WTC11 (cell line): ENCODE measurements around the gene TLCD3B. TPM values are rescaled to one million over a fixed set of nuclear protein-coding genes. Genes with fewer than 3 reads are reported as not detected.

Experiments
- ATAC-seq: fragments of 200-7000 bp; cut with Tn5 transposase; 2 replicates; pipeline ENCODE4 v1.10.0; 2021; ENCODE audit warnings: mild to moderate bottlenecking, moderate library complexity
- CTCF ChIA-PET: fragments of 300-600 bp; sonication (Branson Sonifier 250); formaldehyde crosslinking; loops from one replicate; lab custom pipeline; 2021; ENCODE audit warnings: antibody characterized with exemption; lab: Charles Lee
- POLR2A ChIA-PET: fragments of 350-600 bp; sonication (Branson Sonifier 250); formaldehyde crosslinking; loops from one replicate; lab custom pipeline; 2021; ENCODE audit warnings: antibody characterized with exemption; lab: Charles Lee
- DNase-seq: peaks from one replicate; pipeline ENCODE4 v3.0.0; 2021; ENCODE audit warnings: low spot score
- H3K27ac Mint-ChIP-seq: 2 replicates; pipeline ENCODE4 v1.8.0; 2021; ENCODE audit warnings: mixed read lengths
- H3K27me3 Mint-ChIP-seq: 2 replicates; pipeline ENCODE4 v1.8.0; 2021; ENCODE audit warnings: low read depth, mild to moderate bottlenecking, moderate library complexity, mixed read lengths
- H3K36me3 Mint-ChIP-seq: 2 replicates; pipeline ENCODE4 v1.8.0; 2021; ENCODE audit warnings: mixed read lengths
- H3K4me1 Mint-ChIP-seq: 2 replicates; pipeline ENCODE4 v1.8.0; 2022; ENCODE audit warnings: mixed read lengths
- H3K4me3 Mint-ChIP-seq: 2 replicates; pipeline ENCODE4 v1.8.0; 2021; ENCODE audit warnings: mild to moderate bottlenecking, moderate library complexity, mixed read lengths
- H3K9me3 Mint-ChIP-seq: 2 replicates; pipeline ENCODE4 v1.8.0; 2021; ENCODE audit warnings: mixed read lengths
- CBFB ChIP-seq: sonication (generic); formaldehyde crosslinking; IDR thresholded peaks from 2 replicates; pipeline ENCODE4 v1.8.1; 2022; ENCODE audit warnings: mild to moderate bottlenecking, low read depth, missing genetic modification reagents
- FOXP1 ChIP-seq: sonication (generic); formaldehyde crosslinking; IDR thresholded peaks from 2 replicates; pipeline ENCODE4 v1.8.0; 2022; ENCODE audit warnings: missing genetic modification reagents, mild to moderate bottlenecking, moderate library complexity, borderline replicate concordance
- JUN ChIP-seq: sonication (generic); formaldehyde crosslinking; IDR thresholded peaks from 2 replicates; pipeline ENCODE4 v1.8.0; 2023; ENCODE audit warnings: mild to moderate bottlenecking, missing genetic modification reagents
- KAT7 ChIP-seq: sonication (generic); formaldehyde crosslinking; IDR thresholded peaks from 2 replicates; pipeline ENCODE4 v1.8.1; 2023; ENCODE audit warnings: missing genetic modification reagents, mild to moderate bottlenecking, borderline replicate concordance
- NFYB ChIP-seq: sonication (generic); formaldehyde crosslinking; conservative IDR thresholded peaks from 2 replicates; pipeline ENCODE4 v1.8.0; 2022; ENCODE audit warnings: low read depth, missing genetic modification reagents
- NR3C1 ChIP-seq: sonication (generic); formaldehyde crosslinking; conservative IDR thresholded peaks from 2 replicates; pipeline ENCODE4 v1.8.1; 2023; ENCODE audit warnings: low read depth, mild to moderate bottlenecking, missing genetic modification reagents
- TP53 ChIP-seq: sonication (generic); formaldehyde crosslinking; IDR thresholded peaks from 2 replicates; pipeline ENCODE4 v1.8.1; 2023; ENCODE audit warnings: mild to moderate bottlenecking, missing genetic modification reagents
- ZNF232 ChIP-seq: sonication (generic); formaldehyde crosslinking; IDR thresholded peaks from 2 replicates; pipeline ENCODE4 v1.8.0; 2022; ENCODE audit warnings: mild to moderate bottlenecking, missing genetic modification reagents
- ZNF416 ChIP-seq: fragments of 250-450 bp; sonication (Bioruptor Pico); IDR thresholded peaks from 2 replicates; pipeline ENCODE4 v1.9.0; 2021; ENCODE audit warnings: mild to moderate bottlenecking, inconsistent platforms
- total RNA-seq: library from RNA; stranded (reverse); gene quantifications from 3 replicates; pipeline ENCODE4 v1.2.3, GENCODE V29; 2021
- TF ChIP-seq, protein P1 (sequence below): sonication (generic); formaldehyde crosslinking; IDR thresholded peaks from 2 replicates; pipeline ENCODE4 v1.8.1; 2023; ENCODE audit warnings: mild to moderate bottlenecking, missing genetic modification reagents, moderate library complexity
- TF ChIP-seq, protein P2 (sequence below): sonication (generic); formaldehyde crosslinking; IDR thresholded peaks from 2 replicates; pipeline ENCODE4 v1.8.1; 2023; ENCODE audit warnings: mild to moderate bottlenecking, missing genetic modification reagents, borderline replicate concordance
- TF ChIP-seq, protein P3 (sequence below): sonication (generic); formaldehyde crosslinking; IDR thresholded peaks from 2 replicates; pipeline ENCODE4 v1.8.1; 2023; ENCODE audit warnings: mild to moderate bottlenecking, missing genetic modification reagents
- TF ChIP-seq, protein P4 (sequence below): sonication (generic); formaldehyde crosslinking; IDR thresholded peaks from 2 replicates; pipeline ENCODE4 v1.8.0; 2023; ENCODE audit warnings: mild to moderate bottlenecking, missing genetic modification reagents
- TF ChIP-seq, protein P5 (sequence below): sonication (generic); formaldehyde crosslinking; IDR thresholded peaks from 2 replicates; pipeline ENCODE4 v1.8.1; 2022; ENCODE audit warnings: mild to moderate bottlenecking, missing genetic modification reagents, moderate library complexity, borderline replicate concordance
- TF ChIP-seq, protein P6 (sequence below): sonication (generic); formaldehyde crosslinking; conservative IDR thresholded peaks from 2 replicates; pipeline ENCODE4 v1.8.1; 2022; ENCODE audit warnings: mild to moderate bottlenecking, missing genetic modification reagents

Gene TLCD3B
- total RNA-seq, 1 experiment from 2014 or later = 28.1 TPM

DNA sequence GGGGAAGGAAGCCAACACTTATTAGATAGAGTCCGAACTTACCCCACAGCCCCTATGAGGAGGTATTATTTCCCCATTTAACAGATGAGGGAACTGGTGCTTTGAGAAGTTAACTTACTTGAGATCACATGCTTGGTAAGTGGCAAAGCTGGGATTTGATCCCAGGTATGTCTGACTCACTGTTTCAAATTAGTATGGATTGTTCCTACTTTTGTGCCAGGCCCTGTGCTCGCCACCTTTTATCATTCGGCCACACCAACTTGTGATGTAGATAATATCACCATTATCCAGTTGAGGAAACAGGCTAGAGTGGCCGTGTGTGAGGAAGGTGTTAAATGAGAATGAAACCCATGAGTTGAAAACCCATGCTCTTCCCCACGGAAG, 46.3 kb downstream of the TLCD3B start (continued):
- TF ChIP-seq, protein P1, sequence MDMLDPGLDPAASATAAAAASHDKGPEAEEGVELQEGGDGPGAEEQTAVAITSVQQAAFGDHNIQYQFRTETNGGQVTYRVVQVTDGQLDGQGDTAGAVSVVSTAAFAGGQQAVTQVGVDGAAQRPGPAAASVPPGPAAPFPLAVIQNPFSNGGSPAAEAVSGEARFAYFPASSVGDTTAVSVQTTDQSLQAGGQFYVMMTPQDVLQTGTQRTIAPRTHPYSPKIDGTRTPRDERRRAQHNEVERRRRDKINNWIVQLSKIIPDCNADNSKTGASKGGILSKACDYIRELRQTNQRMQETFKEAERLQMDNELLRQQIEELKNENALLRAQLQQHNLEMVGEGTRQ = no peak
- no peak for TF ChIP-seq CBFB (CRISPR knock-in tag)
- TF ChIP-seq, protein P2, sequence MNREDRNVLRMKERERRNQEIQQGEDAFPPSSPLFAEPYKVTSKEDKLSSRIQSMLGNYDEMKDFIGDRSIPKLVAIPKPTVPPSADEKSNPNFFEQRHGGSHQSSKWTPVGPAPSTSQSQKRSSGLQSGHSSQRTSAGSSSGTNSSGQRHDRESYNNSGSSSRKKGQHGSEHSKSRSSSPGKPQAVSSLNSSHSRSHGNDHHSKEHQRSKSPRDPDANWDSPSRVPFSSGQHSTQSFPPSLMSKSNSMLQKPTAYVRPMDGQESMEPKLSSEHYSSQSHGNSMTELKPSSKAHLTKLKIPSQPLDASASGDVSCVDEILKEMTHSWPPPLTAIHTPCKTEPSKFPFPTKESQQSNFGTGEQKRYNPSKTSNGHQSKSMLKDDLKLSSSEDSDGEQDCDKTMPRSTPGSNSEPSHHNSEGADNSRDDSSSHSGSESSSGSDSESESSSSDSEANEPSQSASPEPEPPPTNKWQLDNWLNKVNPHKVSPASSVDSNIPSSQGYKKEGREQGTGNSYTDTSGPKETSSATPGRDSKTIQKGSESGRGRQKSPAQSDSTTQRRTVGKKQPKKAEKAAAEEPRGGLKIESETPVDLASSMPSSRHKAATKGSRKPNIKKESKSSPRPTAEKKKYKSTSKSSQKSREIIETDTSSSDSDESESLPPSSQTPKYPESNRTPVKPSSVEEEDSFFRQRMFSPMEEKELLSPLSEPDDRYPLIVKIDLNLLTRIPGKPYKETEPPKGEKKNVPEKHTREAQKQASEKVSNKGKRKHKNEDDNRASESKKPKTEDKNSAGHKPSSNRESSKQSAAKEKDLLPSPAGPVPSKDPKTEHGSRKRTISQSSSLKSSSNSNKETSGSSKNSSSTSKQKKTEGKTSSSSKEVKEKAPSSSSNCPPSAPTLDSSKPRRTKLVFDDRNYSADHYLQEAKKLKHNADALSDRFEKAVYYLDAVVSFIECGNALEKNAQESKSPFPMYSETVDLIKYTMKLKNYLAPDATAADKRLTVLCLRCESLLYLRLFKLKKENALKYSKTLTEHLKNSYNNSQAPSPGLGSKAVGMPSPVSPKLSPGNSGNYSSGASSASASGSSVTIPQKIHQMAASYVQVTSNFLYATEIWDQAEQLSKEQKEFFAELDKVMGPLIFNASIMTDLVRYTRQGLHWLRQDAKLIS (CRISPR knock-in tag) = no peak
- TF ChIP-seq, protein P3, sequence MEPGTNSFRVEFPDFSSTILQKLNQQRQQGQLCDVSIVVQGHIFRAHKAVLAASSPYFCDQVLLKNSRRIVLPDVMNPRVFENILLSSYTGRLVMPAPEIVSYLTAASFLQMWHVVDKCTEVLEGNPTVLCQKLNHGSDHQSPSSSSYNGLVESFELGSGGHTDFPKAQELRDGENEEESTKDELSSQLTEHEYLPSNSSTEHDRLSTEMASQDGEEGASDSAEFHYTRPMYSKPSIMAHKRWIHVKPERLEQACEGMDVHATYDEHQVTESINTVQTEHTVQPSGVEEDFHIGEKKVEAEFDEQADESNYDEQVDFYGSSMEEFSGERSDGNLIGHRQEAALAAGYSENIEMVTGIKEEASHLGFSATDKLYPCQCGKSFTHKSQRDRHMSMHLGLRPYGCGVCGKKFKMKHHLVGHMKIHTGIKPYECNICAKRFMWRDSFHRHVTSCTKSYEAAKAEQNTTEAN (CRISPR knock-in tag) = no peak
- TF ChIP-seq, protein P4, sequence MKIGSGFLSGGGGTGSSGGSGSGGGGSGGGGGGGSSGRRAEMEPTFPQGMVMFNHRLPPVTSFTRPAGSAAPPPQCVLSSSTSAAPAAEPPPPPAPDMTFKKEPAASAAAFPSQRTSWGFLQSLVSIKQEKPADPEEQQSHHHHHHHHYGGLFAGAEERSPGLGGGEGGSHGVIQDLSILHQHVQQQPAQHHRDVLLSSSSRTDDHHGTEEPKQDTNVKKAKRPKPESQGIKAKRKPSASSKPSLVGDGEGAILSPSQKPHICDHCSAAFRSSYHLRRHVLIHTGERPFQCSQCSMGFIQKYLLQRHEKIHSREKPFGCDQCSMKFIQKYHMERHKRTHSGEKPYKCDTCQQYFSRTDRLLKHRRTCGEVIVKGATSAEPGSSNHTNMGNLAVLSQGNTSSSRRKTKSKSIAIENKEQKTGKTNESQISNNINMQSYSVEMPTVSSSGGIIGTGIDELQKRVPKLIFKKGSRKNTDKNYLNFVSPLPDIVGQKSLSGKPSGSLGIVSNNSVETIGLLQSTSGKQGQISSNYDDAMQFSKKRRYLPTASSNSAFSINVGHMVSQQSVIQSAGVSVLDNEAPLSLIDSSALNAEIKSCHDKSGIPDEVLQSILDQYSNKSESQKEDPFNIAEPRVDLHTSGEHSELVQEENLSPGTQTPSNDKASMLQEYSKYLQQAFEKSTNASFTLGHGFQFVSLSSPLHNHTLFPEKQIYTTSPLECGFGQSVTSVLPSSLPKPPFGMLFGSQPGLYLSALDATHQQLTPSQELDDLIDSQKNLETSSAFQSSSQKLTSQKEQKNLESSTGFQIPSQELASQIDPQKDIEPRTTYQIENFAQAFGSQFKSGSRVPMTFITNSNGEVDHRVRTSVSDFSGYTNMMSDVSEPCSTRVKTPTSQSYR (CRISPR knock-in tag) = no peak

DNA sequence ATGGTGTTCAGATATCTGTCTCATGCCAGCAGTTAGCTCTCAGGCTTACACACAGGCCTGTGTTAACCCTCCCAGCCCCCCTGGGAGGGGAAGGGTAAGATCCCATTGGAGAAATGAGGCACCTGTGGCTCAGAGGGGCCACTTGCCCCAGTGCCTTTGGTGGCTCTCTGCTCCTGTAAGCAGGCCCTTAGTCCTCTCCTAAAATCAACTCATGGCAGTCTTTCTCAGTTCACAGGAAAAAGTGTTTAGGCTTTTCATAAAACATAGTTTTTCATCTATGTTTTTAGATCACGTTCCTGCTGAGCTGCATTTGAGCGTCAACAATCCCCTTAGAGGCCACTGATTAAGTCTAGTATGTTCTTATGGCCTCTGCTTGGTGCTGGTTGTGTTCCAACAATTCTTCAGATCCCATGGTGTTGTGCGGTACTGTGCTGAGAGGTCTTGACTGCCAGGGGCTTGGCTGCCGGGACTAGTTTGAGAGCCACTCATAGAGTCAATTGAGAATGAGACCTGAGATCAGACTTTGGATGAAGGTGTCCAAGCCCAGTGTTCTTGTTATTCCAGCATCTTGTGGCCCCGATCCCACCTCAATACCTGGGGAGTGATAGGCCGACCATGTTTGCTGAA, 46.8 kb downstream of the TLCD3B start:
- no peaks in the 10 kb centered on the region for H3K27me3 Mint-ChIP-seq
- H3K27ac Mint-ChIP-seq = no peak overlapping the region
- CTCF ChIA-PET = no interaction called here
- POLR2A ChIA-PET = no interaction called here
- DNase-seq (no peak), ATAC-seq (no peak)
- no peaks in the 10 kb centered on the region for H3K4me1 Mint-ChIP-seq
- peaks cover 68% of the 10 kb centered on the region for H3K36me3 Mint-ChIP-seq
- TF ChIP-seq, protein P5, sequence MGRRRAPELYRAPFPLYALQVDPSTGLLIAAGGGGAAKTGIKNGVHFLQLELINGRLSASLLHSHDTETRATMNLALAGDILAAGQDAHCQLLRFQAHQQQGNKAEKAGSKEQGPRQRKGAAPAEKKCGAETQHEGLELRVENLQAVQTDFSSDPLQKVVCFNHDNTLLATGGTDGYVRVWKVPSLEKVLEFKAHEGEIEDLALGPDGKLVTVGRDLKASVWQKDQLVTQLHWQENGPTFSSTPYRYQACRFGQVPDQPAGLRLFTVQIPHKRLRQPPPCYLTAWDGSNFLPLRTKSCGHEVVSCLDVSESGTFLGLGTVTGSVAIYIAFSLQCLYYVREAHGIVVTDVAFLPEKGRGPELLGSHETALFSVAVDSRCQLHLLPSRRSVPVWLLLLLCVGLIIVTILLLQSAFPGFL (CRISPR knock-in tag) = no peak
- H3K4me3 Mint-ChIP-seq = no peak overlapping the region
- no peaks in the 10 kb centered on the region for H3K9me3 Mint-ChIP-seq

DNA sequence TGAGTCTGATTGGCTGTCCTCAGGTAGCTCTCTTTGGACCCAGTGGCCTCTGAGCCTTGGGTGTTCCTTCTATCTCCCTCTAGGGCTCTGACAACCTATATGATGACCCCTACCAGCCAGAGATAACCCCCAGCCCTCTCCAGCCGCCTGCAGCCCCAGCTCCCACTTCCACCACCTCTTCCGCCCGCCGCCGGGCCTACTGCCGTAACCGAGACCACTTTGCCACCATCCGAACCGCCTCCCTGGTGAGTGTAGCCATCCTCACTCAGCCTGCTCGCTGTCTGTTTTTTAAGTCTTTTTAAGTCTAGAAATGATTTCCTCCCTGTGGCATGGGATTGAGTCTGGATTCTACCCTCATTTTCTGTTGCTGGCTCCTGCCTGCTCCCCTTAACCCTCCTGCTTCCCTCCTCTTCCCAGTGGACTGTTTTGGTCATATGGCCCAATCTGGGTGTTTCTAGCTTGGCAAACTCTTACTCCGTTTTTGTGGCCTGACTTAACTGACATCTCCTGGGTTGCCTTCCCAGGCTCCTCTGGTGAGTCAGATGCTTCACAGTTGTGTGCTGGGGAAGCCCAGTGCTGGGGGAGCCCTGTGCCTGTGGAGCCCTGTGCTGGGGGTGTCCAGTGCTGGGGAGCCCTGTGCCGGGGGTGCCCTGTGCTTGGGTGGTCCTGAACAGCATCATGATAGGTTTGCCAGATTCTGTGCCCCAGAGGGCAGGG, 47.5 kb downstream of the TLCD3B start:
- ChIA-PET CTCF (interaction anchor here (0.6 kb wide), 1 partner anchor 531 kb away, joined by 3 read pairs; no protein-coding TSS in a partner anchor), POLR2A (no interaction called here)
- Mint-ChIP-seq H3K9me3 (no peaks in the 10 kb centered on the region), H3K27me3 (no peaks in the 10 kb centered on the region), H3K4me1 (no peaks in the 10 kb centered on the region), H3K36me3 (peaks cover 71% of the 10 kb centered on the region), H3K27ac (no peak overlapping the region), H3K4me3 (no peak overlapping the region)
- TF ChIP-seq ZNF232 (CRISPR knock-in tag) (no peak), ZNF416 (CRISPR knock-in tag) (no peak), JUN (CRISPR knock-in tag) (no peak), NR3C1 (no peak), KAT7 (CRISPR knock-in tag) (no peak), TP53 (CRISPR knock-in tag) (no peak), FOXP1 (CRISPR knock-in tag) (no peak), NFYB (CRISPR knock-in tag) (no peak)
- TF ChIP-seq, protein P6, sequence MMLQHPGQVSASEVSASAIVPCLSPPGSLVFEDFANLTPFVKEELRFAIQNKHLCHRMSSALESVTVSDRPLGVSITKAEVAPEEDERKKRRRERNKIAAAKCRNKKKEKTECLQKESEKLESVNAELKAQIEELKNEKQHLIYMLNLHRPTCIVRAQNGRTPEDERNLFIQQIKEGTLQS (CRISPR knock-in tag) = no peak
- TF ChIP-seq, protein P2 (CRISPR knock-in tag) = no peak
- no peak for ATAC-seq
- no peak for DNase-seq
